GM18526 (cell line): ENCODE results near the gene AKAP13.

Source experiments
- POLR2A ChIP-seq: IDR thresholded peaks from 3 replicates; pipeline ENCODE4 v1.6.1; 2011; ENCODE audit not compliant: insufficient read length; ENCODE audit errors: extremely low read depth

The AKAP13 gene

GRCh38 chr15:85497172-85497569 is 116.8 kb downstream of the AKAP13 start:
- no peak for TF ChIP-seq POLR2A

GRCh38 chr15:85498471-85498870 is 118.1 kb downstream of the AKAP13 start:
- no peak for TF ChIP-seq POLR2A

GRCh38 chr15:85499371-85499887 is 119.0 kb downstream of the AKAP13 start:
- TF ChIP-seq POLR2A: no peak

GRCh38 chr15:85500060-85500708 is 119.8 kb downstream of the AKAP13 start:
- TF ChIP-seq POLR2A: no peak

GRCh38 chr15:85500729-85501128 is 120.3 kb downstream of the AKAP13 start:
- TF ChIP-seq POLR2A: no peak

GRCh38 chr15:85501574-85501973 is 121.2 kb downstream of the AKAP13 start:
- no peak for TF ChIP-seq POLR2A

- no peak for TF ChIP-seq POLR2A
Measured at GRCh38 chr15:85503151-85503799, 122.9 kb downstream of the AKAP13 start.

GRCh38 chr15:85504749-85505676 is 124.6 kb downstream of the AKAP13 start:
- TF ChIP-seq POLR2A: no peak

GRCh38 chr15:85507114-85507513 is 126.7 kb downstream of the AKAP13 start:
- TF ChIP-seq POLR2A: no peak

- no peak for TF ChIP-seq POLR2A
Measured at GRCh38 chr15:85509973-85510372, 129.6 kb downstream of the AKAP13 start.

- no peak for TF ChIP-seq POLR2A
Measured at GRCh38 chr15:85514413-85514812, 134.0 kb downstream of the AKAP13 start.

- TF ChIP-seq POLR2A: no peak
Measured at GRCh38 chr15:85515212-85515611, 134.8 kb downstream of the AKAP13 start.

- no peak for TF ChIP-seq POLR2A
Measured at GRCh38 chr15:85517086-85517485, 136.7 kb downstream of the AKAP13 start.

- TF ChIP-seq POLR2A: no peak
Measured at GRCh38 chr15:85518979-85519761, 138.8 kb downstream of the AKAP13 start.

GRCh38 chr15:85520650-85521049 is 140.2 kb downstream of the AKAP13 start:
- TF ChIP-seq POLR2A: no peak
